ENCODE measurements around the gene SYT1.

GRCh38 chr12:79016181-79016580 lies 151.6 kb downstream of the SYT1 start:
- TF ChIP-seq SALL2 (tag by site-specific recombination; IDR thresholded peaks at IDR 0.05; ENCODE audit: borderline replicate concordance) (no peak), ZSCAN16 (tag by site-specific recombination; IDR thresholded peaks at IDR 0.05) (no peak), PRDM1 (tag by site-specific recombination; IDR thresholded peaks at IDR 0.05) (no peak), ZNF777 (tag by site-specific recombination; IDR thresholded peaks at IDR 0.05; ENCODE audit: borderline replicate concordance) (no peak), CTCF (tag by site-specific recombination; IDR thresholded peaks at IDR 0.05) (no peak), ZNF549 (tag by site-specific recombination; IDR thresholded peaks at IDR 0.05) (no peak), ZBTB48 (tag by site-specific recombination; IDR thresholded peaks at IDR 0.05) (no peak), ZNF16 (tag by site-specific recombination; IDR thresholded peaks at IDR 0.05; ENCODE audit: low read depth) (no peak), ZNF510 (tag by site-specific recombination; IDR thresholded peaks at IDR 0.05; ENCODE audit: insufficient replicate concordance) (no peak), AEBP2 (tag by site-specific recombination; IDR thresholded peaks at IDR 0.05; ENCODE audit: borderline replicate concordance) (no peak), ZNF530 (tag by site-specific recombination; IDR thresholded peaks at IDR 0.05; ENCODE audit: low read depth) (no peak)
- TF ChIP-seq, protein P1, sequence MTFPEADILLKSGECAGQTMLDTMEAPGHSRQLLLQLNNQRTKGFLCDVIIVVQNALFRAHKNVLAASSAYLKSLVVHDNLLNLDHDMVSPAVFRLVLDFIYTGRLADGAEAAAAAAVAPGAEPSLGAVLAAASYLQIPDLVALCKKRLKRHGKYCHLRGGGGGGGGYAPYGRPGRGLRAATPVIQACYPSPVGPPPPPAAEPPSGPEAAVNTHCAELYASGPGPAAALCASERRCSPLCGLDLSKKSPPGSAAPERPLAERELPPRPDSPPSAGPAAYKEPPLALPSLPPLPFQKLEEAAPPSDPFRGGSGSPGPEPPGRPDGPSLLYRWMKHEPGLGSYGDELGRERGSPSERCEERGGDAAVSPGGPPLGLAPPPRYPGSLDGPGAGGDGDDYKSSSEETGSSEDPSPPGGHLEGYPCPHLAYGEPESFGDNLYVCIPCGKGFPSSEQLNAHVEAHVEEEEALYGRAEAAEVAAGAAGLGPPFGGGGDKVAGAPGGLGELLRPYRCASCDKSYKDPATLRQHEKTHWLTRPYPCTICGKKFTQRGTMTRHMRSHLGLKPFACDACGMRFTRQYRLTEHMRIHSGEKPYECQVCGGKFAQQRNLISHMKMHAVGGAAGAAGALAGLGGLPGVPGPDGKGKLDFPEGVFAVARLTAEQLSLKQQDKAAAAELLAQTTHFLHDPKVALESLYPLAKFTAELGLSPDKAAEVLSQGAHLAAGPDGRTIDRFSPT (tag by site-specific recombination; IDR thresholded peaks at IDR 0.05) = no peak
- TF ChIP-seq, protein P2, sequence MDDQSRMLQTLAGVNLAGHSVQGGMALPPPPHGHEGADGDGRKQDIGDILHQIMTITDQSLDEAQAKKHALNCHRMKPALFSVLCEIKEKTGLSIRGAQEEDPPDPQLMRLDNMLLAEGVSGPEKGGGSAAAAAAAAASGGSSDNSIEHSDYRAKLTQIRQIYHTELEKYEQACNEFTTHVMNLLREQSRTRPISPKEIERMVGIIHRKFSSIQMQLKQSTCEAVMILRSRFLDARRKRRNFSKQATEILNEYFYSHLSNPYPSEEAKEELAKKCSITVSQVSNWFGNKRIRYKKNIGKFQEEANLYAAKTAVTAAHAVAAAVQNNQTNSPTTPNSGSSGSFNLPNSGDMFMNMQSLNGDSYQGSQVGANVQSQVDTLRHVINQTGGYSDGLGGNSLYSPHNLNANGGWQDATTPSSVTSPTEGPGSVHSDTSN (CRISPR knock-in tag; IDR thresholded peaks at IDR 0.05) = no peak

Data from HEK293 (cell line).